Liver (tissue), 9 donors: ENCODE data around the gene TARS2. TPM values are rescaled to one million over a fixed set of nuclear protein-coding genes. Genes with fewer than 3 reads are reported as not detected.

Source experiments
- DNase-seq: peaks from one replicate; pipeline ENCODE4 v3.0.0-alpha.2; 2017; ENCODE audit warnings: low spot score
- H3K27ac ChIP-seq, 2 donors: one replicate each; pipeline ENCODE4 v1.7.0; 2013; ENCODE audit warnings: inconsistent platforms in 2 of 2, low read length in 2 of 2, control low read depth in 1 of 2, low read depth in 1 of 2, mild to moderate bottlenecking in 1 of 2
- H3K27me3 ChIP-seq, 4 donors: one replicate each; pipeline versions ENCODE4 v1.6.1 to v1.7.0; 2013; ENCODE audit warnings: low read length in 3 of 4, inconsistent platforms in 1 of 4, mild to moderate bottlenecking in 1 of 4, moderate library complexity in 1 of 4; ENCODE audit not compliant: control insufficient read depth in 4 of 4, insufficient read depth in 4 of 4
- H3K36me3 ChIP-seq, 4 donors: one replicate each; pipeline versions ENCODE4 v1.6.1 to v1.7.0; 2013; ENCODE audit warnings: low read length in 3 of 4, mild to moderate bottlenecking in 3 of 4, low read depth in 1 of 4, moderate library complexity in 1 of 4; ENCODE audit not compliant: control insufficient read depth in 4 of 4, insufficient read depth in 3 of 4
- H3K4me1 ChIP-seq, 4 donors: one replicate each; pipeline versions ENCODE4 v1.6.1 to v1.7.0; 2013; ENCODE audit warnings: low read length in 3 of 4, mild to moderate bottlenecking in 3 of 4, moderate library complexity in 1 of 4; ENCODE audit not compliant: control insufficient read depth in 4 of 4, insufficient read depth in 4 of 4
- H3K4me3 ChIP-seq, 3 donors: one replicate each; pipeline versions ENCODE4 v1.6.1 to v1.7.0; 2013; ENCODE audit warnings: low read length in 3 of 3, control low read depth in 1 of 3, low read depth in 1 of 3, mild to moderate bottlenecking in 1 of 3
- H3K9ac ChIP-seq, 2 donors: one replicate each; pipeline ENCODE4 v1.7.0; 2013; ENCODE audit warnings: low read length in 2 of 2, mild to moderate bottlenecking in 2 of 2, moderate library complexity in 2 of 2, control low read depth in 1 of 2, low read depth in 1 of 2
- H3K9me3 ChIP-seq, 4 donors: one replicate each; pipeline versions ENCODE4 v1.6.1 to v1.7.0; 2013; ENCODE audit warnings: low read length in 3 of 4; ENCODE audit not compliant: control insufficient read depth in 4 of 4
- ATF3 ChIP-seq: IDR thresholded peaks from 2 replicates; pipeline ENCODE4 v1.6.1; 2016; ENCODE audit warnings: antibody characterized with exemption
- CTCF ChIP-seq: fragments of 150-350 bp; IDR thresholded peaks from 2 replicates; pipeline ENCODE4 v1.5.1; 2017; ENCODE audit warnings: improper control_type of control experiment, low read depth, low read length; ENCODE audit not compliant: missing input control
- FOXA1 ChIP-seq: IDR thresholded peaks from 2 replicates; pipeline ENCODE4 v1.6.1; 2016; ENCODE audit warnings: antibody characterized with exemption
- HNF4A ChIP-seq, 2 donors: conservative IDR thresholded peaks; 2 replicates each; pipeline ENCODE4 v1.6.1; 2016; ENCODE audit warnings: antibody characterized with exemption in 2 of 2, mild to moderate bottlenecking in 2 of 2
- HNF4G ChIP-seq: IDR thresholded peaks from 2 replicates; pipeline ENCODE4 v1.6.1; 2016; ENCODE audit warnings: antibody characterized with exemption
- MAX ChIP-seq: IDR thresholded peaks from 2 replicates; pipeline ENCODE4 v1.6.1; 2016; ENCODE audit warnings: antibody characterized with exemption
- NR2F2 ChIP-seq: IDR thresholded peaks from 2 replicates; pipeline ENCODE4 v1.6.1; 2016; ENCODE audit warnings: antibody characterized with exemption
- RAD21 ChIP-seq, 2 donors: IDR thresholded peaks; 2 replicates each; pipeline ENCODE4 v1.6.1; 2016; ENCODE audit warnings: antibody characterized with exemption in 2 of 2, mild to moderate bottlenecking in 2 of 2
- REST ChIP-seq: IDR thresholded peaks from 2 replicates; pipeline ENCODE4 v1.6.1; 2016; ENCODE audit warnings: antibody characterized with exemption, mild to moderate bottlenecking
- RXRA ChIP-seq, 2 donors: IDR thresholded peaks; 2 replicates each; pipeline ENCODE4 v1.6.1; 2017 to 2018; ENCODE audit warnings: antibody characterized with exemption in 2 of 2, mild to moderate bottlenecking in 1 of 2
- SP1 ChIP-seq: IDR thresholded peaks from 2 replicates; pipeline ENCODE4 v1.6.1; 2018; ENCODE audit warnings: antibody characterized with exemption, mild to moderate bottlenecking
- TAF1 ChIP-seq: conservative IDR thresholded peaks from 2 replicates; pipeline ENCODE4 v1.6.1; 2016; ENCODE audit warnings: antibody characterized with exemption, mild to moderate bottlenecking
- YY1 ChIP-seq: IDR thresholded peaks from 2 replicates; pipeline ENCODE4 v1.6.1; 2016; ENCODE audit warnings: antibody characterized with exemption, mild to moderate bottlenecking
- ZBTB33 ChIP-seq: IDR thresholded peaks from 2 replicates; pipeline ENCODE4 v1.6.1; 2016; ENCODE audit warnings: antibody characterized with exemption
- WGBS: extraction: QIAGEN DNeasy Blood & Tissue Kit; methylation state at CpG from one replicate; pipeline ENCODE4 v1.1.7; 2013; 5-methylcytosine and 5-hydroxymethylcytosine counted together
- polyA plus RNA-seq, 2 donors: library from polyadenylated mRNA; stranded (reverse) in 1 of 2; unstranded in 1 of 2; fragments of 200-250 nt in 1 of 2; fragments of >200 nt in 1 of 2; fragmentation: Nextera tagmentation in 1 of 2; extraction: Ambion mirVana in 1 of 2; gene quantifications; one replicate each; pipeline versions ENCODE4 v1.2.1 to v1.2.3, GENCODE V29; 2013 to 2015
- total RNA-seq, 2 donors: library from RNA; depleted of rRNA; stranded (reverse); fragments of >200 nt; gene quantifications; one replicate each; pipeline ENCODE4 v1.2.3, GENCODE V29; 2014
- donor health status: healthy.
- donor health status: healthy.
- donor health status: healthy.
- donor health status: healthy.
- donor health status: healthy.

TARS2 gene
- total and polyA plus RNA-seq, 4 donors: 10.9 to 20.8 (median 18.6) TPM

- 82% methylated on average over 9 of the region's 9 CpGs for WGBS
- H3K4me3 ChIP-seq: no peak overlapping the region
- no peaks in the 10 kb centered on the region for H3K9me3 ChIP-seq
- no peaks in the 10 kb centered on the region for H3K27me3 ChIP-seq
- H3K4me1 ChIP-seq: peaks cover 2 to 17% (median 9%) of the 10 kb centered on the region in 4 donors
- TF ChIP-seq HNF4A (conservative IDR thresholded peaks at IDR 0.05): no peak
- no peak for TF ChIP-seq YY1
- no peak for TF ChIP-seq MAX
- no peak for TF ChIP-seq CTCF
- TF ChIP-seq ATF3: no peak
- TF ChIP-seq HNF4G: no peak
- no peak for TF ChIP-seq ZBTB33
- no peak for TF ChIP-seq NR2F2
- no peak for TF ChIP-seq REST
- TF ChIP-seq RAD21 (IDR thresholded peaks at IDR 0.05): no peak
- TF ChIP-seq FOXA1: no peak
- TF ChIP-seq RXRA (IDR thresholded peaks at IDR 0.05): no peak
- TF ChIP-seq SP1: no peak
- no peak overlapping the region for H3K9ac ChIP-seq
- peaks cover 0 to 3% (median 0%) of the 10 kb centered on the region in 4 donors for H3K36me3 ChIP-seq
- H3K27ac ChIP-seq: no peak overlapping the region
- DNase-seq: no peak
Observed at GRCh38 chr1:150514260-150514659, 27.0 kb downstream of the TARS2 start.

- no peak for TF ChIP-seq NR2F2
- peak; percentile 30 for TF ChIP-seq TAF1
- Histone ChIP-seq H3K9me3 (no peaks in the 10 kb centered on the region), H3K36me3 (peaks cover 0 to 3% (median 0%) of the 10 kb centered on the region in 4 donors), H3K9ac (peak overlapping the region; percentile 82 to 98), H3K27ac (peak overlapping the region; percentile 66 to 68), H3K27me3 (no peaks in the 10 kb centered on the region), H3K4me1 (peaks cover 2 to 17% (median 9%) of the 10 kb centered on the region in 4 donors), H3K4me3 (peak overlapping the region; percentile 60 to 85 (median 85))
- 31% methylated on average over 21 of the region's 21 CpGs for WGBS
- no peak for DNase-seq
Observed at GRCh38 chr1:150514913-150515327, 27.7 kb downstream of the TARS2 start.
